Upper lobe of left lung (tissue), 4 donors: ENCODE data around the gene RAB34.

Experiments
- CTCF ChIP-seq, 6 experiments: fragments of 450-650 bp in 4 of 6; fragments of 200-600 bp in 2 of 6; sonication (generic) in 2 of 6; IDR thresholded peaks; one replicate each; pipeline ENCODE4 v1.5.1; 2016 to 2019; ENCODE audit warnings: antibody characterized with exemption in 6 of 6
- EP300 ChIP-seq, 4 donors: sonication (generic); formaldehyde crosslinking; IDR thresholded peaks; one replicate each; pipeline ENCODE4 v1.5.1; 2017; ENCODE audit warnings: antibody characterized with exemption in 4 of 4, control low read depth in 2 of 4
- POLR2A ChIP-seq, 4 donors: fragments of 450-650 bp; IDR thresholded peaks; one replicate each; pipeline ENCODE4 v1.5.1; 2016 to 2017; ENCODE audit warnings: antibody characterized with exemption in 4 of 4, mild to moderate bottlenecking in 2 of 4

- TF ChIP-seq CTCF (IDR thresholded peaks at IDR 0.05), result peak in 2 of 6 experiments; percentile 5 to 11
- TF ChIP-seq EP300 (IDR thresholded peaks at IDR 0.05), result no peak
- TF ChIP-seq POLR2A (IDR thresholded peaks at IDR 0.05), result peak in 3 of 4 donors; percentile 27 to 83 (median 51)
These were observed 10.9 kb upstream of the RAB34 start, which contains the start of gene NEK8 for GRCh38 chr17:28728364-28729200.
